HEK293 (cell line): ENCODE data around the gene USP24.

Experiments
- ATF2 ChIP-seq: fragments of 450-650 bp; formaldehyde crosslinking; IDR thresholded peaks from 2 replicates; pipeline ENCODE4 v1.5.1; 2016; ENCODE audit warnings: missing biosample characterization, missing genetic modification characterization, low read depth
- BCL11A ChIP-seq: fragments of 450-650 bp; formaldehyde crosslinking; IDR thresholded peaks from 2 replicates; pipeline ENCODE4 v1.5.1; 2016; ENCODE audit warnings: low read depth, missing biosample characterization, missing genetic modification characterization
- CTCF ChIP-seq: fragments of 450-650 bp; formaldehyde crosslinking; IDR thresholded peaks from 2 replicates; pipeline ENCODE4 v1.5.1; 2016; ENCODE audit warnings: missing biosample characterization, missing genetic modification characterization
- HOXA7 ChIP-seq: sonication (generic); formaldehyde crosslinking; IDR thresholded peaks from 2 replicates; pipeline ENCODE4 v1.8.1; 2022; ENCODE audit warnings: missing genetic modification reagents, borderline replicate concordance
- MYNN ChIP-seq: fragments of 450-650 bp; formaldehyde crosslinking; IDR thresholded peaks from 2 replicates; pipeline ENCODE4 v1.5.1; 2016; ENCODE audit warnings: missing biosample characterization, missing genetic modification characterization, borderline replicate concordance
- RBAK ChIP-seq: fragments of 450-650 bp; formaldehyde crosslinking; IDR thresholded peaks from 2 replicates; pipeline ENCODE4 v1.5.1; 2016; ENCODE audit warnings: missing biosample characterization, missing genetic modification characterization
- REST ChIP-seq: fragments of 450-650 bp; formaldehyde crosslinking; IDR thresholded peaks from 2 replicates; pipeline ENCODE4 v1.5.1; 2016; ENCODE audit warnings: missing biosample characterization, missing genetic modification characterization
- ZNF10 ChIP-seq: fragments of 450-650 bp; formaldehyde crosslinking; IDR thresholded peaks from 2 replicates; pipeline ENCODE4 v1.5.1; 2017; ENCODE audit warnings: missing biosample characterization, missing genetic modification characterization
- ZNF121 ChIP-seq: fragments of 450-650 bp; formaldehyde crosslinking; IDR thresholded peaks from 2 replicates; pipeline ENCODE4 v1.5.1; 2016; ENCODE audit warnings: missing biosample characterization, missing genetic modification characterization
- ZNF138 ChIP-seq: fragments of 450-650 bp; formaldehyde crosslinking; IDR thresholded peaks from 2 replicates; pipeline ENCODE4 v1.5.1; 2016; ENCODE audit warnings: missing biosample characterization, missing genetic modification characterization, borderline replicate concordance
- ZNF292 ChIP-seq: fragments of 450-650 bp; formaldehyde crosslinking; IDR thresholded peaks from 2 replicates; pipeline ENCODE4 v1.5.1; 2016; ENCODE audit warnings: low read depth, missing biosample characterization, missing genetic modification characterization, borderline replicate concordance
- ZNF354C ChIP-seq: fragments of 450-650 bp; formaldehyde crosslinking; IDR thresholded peaks from 2 replicates; pipeline ENCODE4 v1.5.1; 2016; ENCODE audit warnings: missing biosample characterization, missing genetic modification characterization, low read depth, borderline replicate concordance
- ZNF645 ChIP-seq: fragments of 450-650 bp; formaldehyde crosslinking; IDR thresholded peaks from 2 replicates; pipeline ENCODE4; 2016; ENCODE audit warnings: missing biosample characterization, missing genetic modification characterization

- no peak for TF ChIP-seq ZNF354C (tag by site-specific recombination)
- TF ChIP-seq ZNF10 (tag by site-specific recombination), result no peak
- TF ChIP-seq REST (tag by site-specific recombination), result no peak
- no peak for TF ChIP-seq CTCF (tag by site-specific recombination)
- no peak for TF ChIP-seq ZNF121 (tag by site-specific recombination)
- TF ChIP-seq ATF2 (tag by site-specific recombination), result no peak
- TF ChIP-seq MYNN (tag by site-specific recombination), result no peak
- no peak for TF ChIP-seq ZNF292 (tag by site-specific recombination)
- TF ChIP-seq RBAK (tag by site-specific recombination), result no peak
- no peak for TF ChIP-seq ZNF645
- no peak for TF ChIP-seq ZNF138
- TF ChIP-seq HOXA7 (CRISPR knock-in tag), result no peak
- no peak for TF ChIP-seq BCL11A (tag by site-specific recombination)
These were observed 19.5 kb downstream of the USP24 start for GRCh38 chr1:55195521-55196233.
